Left lung (tissue), 10 donors: ENCODE results near the gene WDFY2. TPM values are rescaled to one million over a fixed set of nuclear protein-coding genes. Genes with fewer than 3 reads are reported as not detected.

Experiments
- ATAC-seq: fragments of 200-7000 bp; cut with Tn5 transposase; one replicate; pipeline ENCODE4 v1.9.1; 2020; ENCODE audit warnings: moderate library complexity
- DNase-seq, 4 donors: peaks; one replicate each; pipeline ENCODE4 v3.0.0-alpha.2; 2013 to 2020
- H3K27ac ChIP-seq, 2 donors: fragments of 200-600 bp; sonication (generic) in 1 of 2; one replicate each; pipeline versions ENCODE4 v1.5.0 to v1.8.0; 2020 to 2021
- H3K27me3 ChIP-seq, 2 donors: fragments of 200-600 bp; sonication (generic) in 1 of 2; one replicate each; pipeline versions ENCODE4 v1.5.0 to v1.8.0; 2020 to 2021
- H3K36me3 ChIP-seq, 2 donors: fragments of 200-600 bp; sonication (generic) in 1 of 2; one replicate each; pipeline versions ENCODE4 v1.5.0 to v1.8.0; 2020 to 2021
- H3K4me1 ChIP-seq, 2 donors: fragments of 200-600 bp; one replicate each; pipeline ENCODE4 v1.8.0; 2021
- H3K4me3 ChIP-seq, 2 donors: fragments of 200-600 bp; sonication (generic) in 1 of 2; one replicate each; pipeline versions ENCODE4 v1.5.0 to v1.8.0; 2020 to 2021; ENCODE audit warnings: mild to moderate bottlenecking in 1 of 2
- H3K9me3 ChIP-seq, 2 donors: fragments of 200-600 bp; sonication (generic) in 1 of 2; one replicate each; pipeline versions ENCODE4 v1.5.0 to v1.8.0; 2020 to 2021
- intact Hi-C, 2 donors: fragments of 100-400 bp; cut with DNase I; formaldehyde crosslinking; loops; one replicate each; pipeline versions ENCODE4 v1.11.2 to v1.14.2; 2022
- polyA plus RNA-seq, 6 donors: library from polyadenylated mRNA; unstranded; fragments of 120-200 nt; gene quantifications; one replicate each; pipeline ENCODE4 v1.2.1, GENCODE V29; 2013; ENCODE audit not compliant: insufficient read length in 6 of 6
- total RNA-seq, 2 donors: library from RNA; stranded (reverse); fragmentation: NEBNext Ultra II Directional; extraction: Animal tissue kit (Norgen Biotek cat#: 25700); gene quantifications; one replicate each; pipeline ENCODE4 v1.2.1, GENCODE V29; 2021
- TF ChIP-seq, protein P1 (sequence below), 2 donors: fragments of 200-600 bp; sonication (generic) in 1 of 2; IDR thresholded peaks; one replicate each; pipeline versions ENCODE4 v1.5.0 to v1.8.0; 2021; ENCODE audit warnings: antibody characterized with exemption in 2 of 2
- donor health status: DM: no; HTN: yes; CAD: no.
- donor health status: DM: no; HTN: no; CAD: no.

Gene WDFY2
- total and polyA plus RNA-seq, 8 donors, result 9.7 to 33.3 (median 22.1) TPM

DNA sequence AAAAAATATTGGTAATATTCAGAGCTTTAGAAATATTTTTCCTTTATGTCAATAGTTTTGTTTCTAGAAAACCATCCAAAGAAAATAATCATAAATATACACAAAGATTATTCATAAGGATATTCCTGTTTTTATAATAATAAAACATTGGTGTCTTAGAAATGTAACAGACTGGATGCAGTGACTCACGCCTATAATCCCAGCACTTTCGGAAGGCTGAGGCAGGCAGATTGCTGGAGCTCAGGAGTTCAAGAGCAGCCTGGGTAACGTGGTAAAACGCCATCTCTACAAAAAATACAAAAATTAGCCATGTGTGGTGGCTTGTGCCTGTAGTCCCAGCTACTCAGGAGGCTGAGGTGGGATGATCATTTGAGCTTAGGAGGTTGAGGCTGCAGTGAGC is 112.9 kb downstream of the WDFY2 start:
- Histone ChIP-seq H3K4me1 (no peaks in the 10 kb centered on the region), H3K27me3 (no peaks in the 10 kb centered on the region), H3K27ac (no peak overlapping the region), H3K9me3 (no peaks in the 10 kb centered on the region), H3K36me3 (no peaks in the 10 kb centered on the region), H3K4me3 (no peak overlapping the region)
- ATAC-seq, result no peak
- intact Hi-C loops, result no loop called here
- TF ChIP-seq, protein P1, sequence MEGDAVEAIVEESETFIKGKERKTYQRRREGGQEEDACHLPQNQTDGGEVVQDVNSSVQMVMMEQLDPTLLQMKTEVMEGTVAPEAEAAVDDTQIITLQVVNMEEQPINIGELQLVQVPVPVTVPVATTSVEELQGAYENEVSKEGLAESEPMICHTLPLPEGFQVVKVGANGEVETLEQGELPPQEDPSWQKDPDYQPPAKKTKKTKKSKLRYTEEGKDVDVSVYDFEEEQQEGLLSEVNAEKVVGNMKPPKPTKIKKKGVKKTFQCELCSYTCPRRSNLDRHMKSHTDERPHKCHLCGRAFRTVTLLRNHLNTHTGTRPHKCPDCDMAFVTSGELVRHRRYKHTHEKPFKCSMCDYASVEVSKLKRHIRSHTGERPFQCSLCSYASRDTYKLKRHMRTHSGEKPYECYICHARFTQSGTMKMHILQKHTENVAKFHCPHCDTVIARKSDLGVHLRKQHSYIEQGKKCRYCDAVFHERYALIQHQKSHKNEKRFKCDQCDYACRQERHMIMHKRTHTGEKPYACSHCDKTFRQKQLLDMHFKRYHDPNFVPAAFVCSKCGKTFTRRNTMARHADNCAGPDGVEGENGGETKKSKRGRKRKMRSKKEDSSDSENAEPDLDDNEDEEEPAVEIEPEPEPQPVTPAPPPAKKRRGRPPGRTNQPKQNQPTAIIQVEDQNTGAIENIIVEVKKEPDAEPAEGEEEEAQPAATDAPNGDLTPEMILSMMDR (IDR thresholded peaks at IDR 0.05), result no peak
- DNase-seq, result no peak

DNA sequence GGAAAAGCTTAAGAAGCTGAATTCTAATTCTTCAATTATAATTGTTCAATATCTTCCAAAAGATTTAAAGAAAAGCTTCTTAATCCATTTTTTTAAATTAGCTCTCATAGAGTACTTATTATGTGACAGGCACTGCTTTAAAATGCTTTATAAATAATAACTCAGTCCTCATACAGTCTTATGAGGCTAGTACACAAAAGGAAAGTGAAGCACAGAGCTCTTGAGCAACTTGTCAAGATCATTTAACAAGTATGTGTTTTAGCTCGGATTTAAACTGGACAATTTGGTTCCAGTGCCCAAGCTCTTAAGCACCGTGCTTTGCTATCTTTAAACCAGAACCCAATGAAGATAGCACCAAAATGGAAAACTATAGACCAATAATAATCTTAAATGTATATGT is 113.6 kb downstream of the WDFY2 start:
- TF ChIP-seq, protein P1 (IDR thresholded peaks at IDR 0.05), result no peak
- DNase-seq, result peak in 1 of 4 donors; percentile 13
- intact Hi-C loops, result no loop called here
- H3K9me3 ChIP-seq, result no peaks in the 10 kb centered on the region
- H3K4me1 ChIP-seq, result no peaks in the 10 kb centered on the region
- no peaks in the 10 kb centered on the region for H3K27me3 ChIP-seq
- H3K27ac ChIP-seq, result no peak overlapping the region
- H3K36me3 ChIP-seq, result no peaks in the 10 kb centered on the region
- ATAC-seq, result peak; percentile 91
- H3K4me3 ChIP-seq, result no peak overlapping the region

DNA sequence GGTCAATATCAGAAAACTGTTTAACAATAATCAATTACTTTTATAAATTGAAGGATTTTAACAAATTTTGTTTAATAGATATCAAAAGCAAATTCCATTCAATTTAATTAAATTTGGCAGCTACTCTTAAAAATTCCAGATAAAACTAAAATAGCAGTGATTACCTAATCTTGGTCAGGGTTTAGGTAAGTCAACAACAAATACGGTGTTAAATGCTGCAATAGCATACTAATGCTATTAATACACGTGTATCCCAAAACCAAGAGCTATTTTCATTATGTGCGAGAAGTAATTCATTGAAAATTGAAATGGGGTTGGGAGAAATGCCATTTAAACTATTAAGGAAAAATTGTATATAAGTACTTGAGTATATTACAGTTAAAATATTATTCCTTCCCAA is 114.1 kb downstream of the WDFY2 start:
- ATAC-seq (peak; percentile 31), DNase-seq (no peak)
- Histone ChIP-seq H3K4me1 (no peaks in the 10 kb centered on the region), H3K27me3 (no peaks in the 10 kb centered on the region), H3K9me3 (no peaks in the 10 kb centered on the region), H3K27ac (no peak overlapping the region), H3K4me3 (no peak overlapping the region), H3K36me3 (no peaks in the 10 kb centered on the region)
- TF ChIP-seq, protein P1 (IDR thresholded peaks at IDR 0.05), result no peak
- intact Hi-C loops, result no loop called here

DNA sequence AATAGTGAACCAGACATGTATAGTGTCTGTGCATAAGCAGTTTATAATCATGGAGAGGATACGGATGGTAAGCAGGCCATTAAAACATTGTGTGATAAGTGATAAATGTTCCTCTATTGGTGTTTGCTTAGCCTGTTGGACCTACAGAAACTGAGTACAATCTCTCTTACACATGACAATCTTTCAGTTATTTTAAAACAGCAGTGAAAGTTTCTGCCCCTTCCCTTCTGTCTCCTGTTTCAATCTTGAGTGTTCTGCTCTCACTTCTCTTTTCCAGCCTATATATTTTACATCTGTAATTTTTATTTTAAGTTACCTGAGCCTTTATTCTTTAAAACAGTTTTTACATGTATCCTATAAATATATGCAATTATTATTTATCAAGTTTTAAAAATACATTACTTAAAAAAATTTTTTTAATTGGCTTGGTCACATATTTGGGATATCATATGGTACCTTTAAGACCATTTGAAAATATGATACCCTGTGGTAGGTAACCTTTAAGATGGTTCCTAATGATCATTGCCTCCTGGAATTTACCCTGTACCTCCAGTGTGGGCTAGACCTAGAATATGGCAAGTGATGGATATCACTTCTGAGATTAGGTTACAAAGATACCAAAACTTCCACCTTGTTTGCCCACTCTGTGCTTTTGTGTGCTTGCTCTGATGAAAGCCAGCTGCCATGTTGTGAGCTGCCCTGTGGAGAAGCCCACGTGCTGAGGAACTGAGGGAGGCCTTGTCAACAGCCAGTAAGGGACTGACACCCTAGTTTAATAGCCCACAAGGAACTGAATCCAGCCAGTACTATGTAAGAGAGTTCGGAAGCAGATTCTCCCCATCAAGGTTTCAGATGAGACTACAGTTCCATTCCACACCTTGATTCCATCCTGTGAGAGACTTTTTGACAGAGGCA is 120.4 kb downstream of the WDFY2 start:
- no peaks in the 10 kb centered on the region for H3K4me1 ChIP-seq
- intact Hi-C loops, result no loop called here
- H3K27me3 ChIP-seq, result no peaks in the 10 kb centered on the region
- TF ChIP-seq, protein P1 (IDR thresholded peaks at IDR 0.05), result no peak
- peaks cover 0 to 5% of the 10 kb centered on the region in 2 donors for H3K36me3 ChIP-seq
- no peaks in the 10 kb centered on the region for H3K9me3 ChIP-seq
- no peak overlapping the region for H3K4me3 ChIP-seq
- DNase-seq, result no peak
- ATAC-seq, result no peak
- H3K27ac ChIP-seq, result no peak overlapping the region

DNA sequence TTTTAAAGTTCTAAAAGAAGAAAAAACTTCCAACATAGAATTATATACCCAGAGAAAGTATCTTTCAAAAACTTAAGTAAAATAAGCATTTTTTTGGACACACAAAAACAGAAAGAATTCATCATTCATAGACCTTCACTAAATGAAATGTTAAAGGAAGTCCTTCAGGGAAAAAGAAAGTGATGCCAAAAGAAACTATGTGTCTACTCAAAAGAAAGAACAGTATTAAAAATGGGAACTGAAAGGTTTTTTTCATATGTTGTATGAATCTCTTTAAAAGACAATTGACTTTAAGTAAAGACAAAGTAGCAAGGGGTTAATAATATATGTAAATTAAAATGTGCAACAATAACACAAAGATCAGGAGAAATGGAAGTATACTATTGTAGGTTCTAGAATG is 123.2 kb downstream of the WDFY2 start:
- Histone ChIP-seq H3K4me3 (no peak overlapping the region), H3K9me3 (no peaks in the 10 kb centered on the region), H3K4me1 (no peaks in the 10 kb centered on the region), H3K27ac (no peak overlapping the region), H3K27me3 (no peaks in the 10 kb centered on the region), H3K36me3 (peaks cover 0 to 5% of the 10 kb centered on the region in 2 donors)
- DNase-seq (no peak), ATAC-seq (no peak)
- TF ChIP-seq, protein P1 (IDR thresholded peaks at IDR 0.05), result no peak
- intact Hi-C loops, result no loop called here
